H9 (cell line): ENCODE results near the gene CXCL6. TPM values are rescaled to one million over a fixed set of nuclear protein-coding genes. Genes with fewer than 3 reads are reported as not detected.

Experiments
- DNase-seq: peaks from one replicate; pipeline ENCODE4 v3.0.0-alpha.2; 2017
- H2AFZ ChIP-seq: one replicate; pipeline ENCODE4 v1.6.1; 2013; ENCODE audit warnings: mild to moderate bottlenecking, low read length, control low read depth, moderate library complexity
- H2AK5ac ChIP-seq: 2 replicates; pipeline ENCODE4 v1.6.1; 2013; ENCODE audit warnings: low read length, control low read depth, mixed read lengths; ENCODE audit not compliant: insufficient read length
- H2BK120ac ChIP-seq: one replicate; pipeline ENCODE4 v1.6.1; 2013; ENCODE audit warnings: low read depth, mild to moderate bottlenecking, low read length, control low read depth, inconsistent platforms; ENCODE audit not compliant: poor library complexity, severe bottlenecking
- H2BK12ac ChIP-seq: 2 replicates; pipeline ENCODE4 v1.6.1; 2013; ENCODE audit warnings: low read length, control low read depth, mixed read lengths, low read depth; ENCODE audit not compliant: insufficient read length
- H2BK15ac ChIP-seq: 2 replicates; pipeline ENCODE4 v1.6.1; 2013; ENCODE audit warnings: low read depth, low read length, control low read depth
- H2BK20ac ChIP-seq: one replicate; pipeline ENCODE4 v1.6.1; 2013; ENCODE audit warnings: low read depth, mild to moderate bottlenecking, low read length, control low read depth, inconsistent platforms; ENCODE audit not compliant: poor library complexity, severe bottlenecking
- H2BK5ac ChIP-seq: 2 replicates; pipeline ENCODE4 v1.6.1; 2013; ENCODE audit warnings: low read length, control low read depth, mixed read lengths; ENCODE audit not compliant: insufficient read length
- H3K14ac ChIP-seq: 2 replicates; pipeline ENCODE4 v1.6.1; 2013; ENCODE audit warnings: low read length, control low read depth; ENCODE audit not compliant: insufficient read depth
- H3K18ac ChIP-seq: 2 replicates; pipeline ENCODE4 v1.6.1; 2013; ENCODE audit warnings: low read depth, mild to moderate bottlenecking, mixed read lengths, low read length, control low read depth; ENCODE audit not compliant: insufficient read length
- H3K23ac ChIP-seq: 2 replicates; pipeline ENCODE4 v1.6.1; 2013; ENCODE audit warnings: low read length, control low read depth, mixed read lengths, low read depth; ENCODE audit not compliant: insufficient read length
- H3K23me2 ChIP-seq: 2 replicates; pipeline ENCODE4 v1.6.1; 2013; ENCODE audit warnings: low read depth, mild to moderate bottlenecking, mixed read lengths, low read length, control low read depth; ENCODE audit not compliant: insufficient read length, poor library complexity, severe bottlenecking
- H3K27ac ChIP-seq: 2 replicates; pipeline ENCODE4 v1.5.1; 2013; ENCODE audit warnings: low read length, control low read depth, mixed read lengths, low read depth; ENCODE audit not compliant: insufficient read length
- H3K27me3 ChIP-seq: 2 replicates; pipeline ENCODE4 v1.6.1; 2013; ENCODE audit warnings: low read length, control low read depth, inconsistent platforms; ENCODE audit not compliant: insufficient read depth
- H3K4ac ChIP-seq: 2 replicates; pipeline ENCODE4 v1.6.1; 2013; ENCODE audit warnings: low read depth, mild to moderate bottlenecking, control low read depth, inconsistent platforms, low read length, moderate library complexity
- H3K4me1 ChIP-seq: 2 replicates; pipeline ENCODE4 v1.6.1; 2013; ENCODE audit warnings: low read length, control low read depth, inconsistent platforms; ENCODE audit not compliant: insufficient read depth
- H3K4me2 ChIP-seq: 2 replicates; pipeline ENCODE4 v1.6.1; 2013; ENCODE audit warnings: low read length, control low read depth, mixed read lengths; ENCODE audit not compliant: insufficient read length, insufficient read depth
- H3K56ac ChIP-seq: 2 replicates; pipeline ENCODE4 v1.6.1; 2013; ENCODE audit warnings: low read depth, mild to moderate bottlenecking, mixed read lengths, low read length, control low read depth; ENCODE audit not compliant: insufficient read length
- H3K79me1 ChIP-seq: 2 replicates; pipeline ENCODE4 v1.6.1; 2013; ENCODE audit warnings: low read depth, mild to moderate bottlenecking, moderate library complexity, low read length, control low read depth, inconsistent platforms; ENCODE audit not compliant: insufficient read depth, poor library complexity, severe bottlenecking
- H3K79me2 ChIP-seq: 2 replicates; pipeline ENCODE4 v1.6.1; 2013; ENCODE audit warnings: low read length, control low read depth, inconsistent platforms; ENCODE audit not compliant: insufficient read depth
- H3K9ac ChIP-seq: 2 replicates; pipeline ENCODE4 v1.6.1; 2013; ENCODE audit warnings: low read length, control low read depth, mixed read lengths; ENCODE audit not compliant: insufficient read length; ENCODE audit errors: extremely low read depth
- H3K9me3 ChIP-seq: one replicate; pipeline ENCODE4 v1.6.1; 2013; ENCODE audit warnings: low read depth, low read length, inconsistent platforms; ENCODE audit not compliant: control insufficient read depth
- H3T11ph ChIP-seq: one replicate; pipeline ENCODE4 v1.6.1; 2013; ENCODE audit warnings: mild to moderate bottlenecking, low read length, control low read depth, inconsistent platforms
- H4K20me1 ChIP-seq: one replicate; pipeline ENCODE4 v1.6.1; 2013; ENCODE audit not compliant: control insufficient read depth, insufficient read length, insufficient read depth
- H4K5ac ChIP-seq: 2 replicates; pipeline ENCODE4 v1.6.1; 2013; ENCODE audit warnings: low read depth, mild to moderate bottlenecking, mixed read lengths, low read length, control low read depth; ENCODE audit not compliant: insufficient read length
- H4K8ac ChIP-seq: replicated peaks from 2 replicates; pipeline ENCODE4 v1.6.1; 2013; ENCODE audit warnings: low read length, control low read depth, mixed read lengths, low read depth; ENCODE audit not compliant: insufficient read length
- H4K91ac ChIP-seq: 2 replicates; pipeline ENCODE4 v1.6.1; 2013; ENCODE audit warnings: low read depth, mild to moderate bottlenecking, moderate library complexity, mixed read lengths, low read length, control low read depth; ENCODE audit not compliant: insufficient read length
- H3K27ac Mint-ChIP-seq, 3 experiments: 2 replicates in 2 of 3; 3 replicates in 1 of 3; pipeline ENCODE4 v1.8.0; 2020 to 2021; ENCODE audit warnings: mixed read lengths in 3 of 3, mild to moderate bottlenecking in 1 of 3, moderate library complexity in 1 of 3
- H3K27me3 Mint-ChIP-seq: 2 replicates; pipeline ENCODE4 v1.8.0; 2021; ENCODE audit warnings: low read depth, mild to moderate bottlenecking, moderate library complexity, mixed read lengths
- H3K36me3 Mint-ChIP-seq, 3 experiments: 2 replicates in 2 of 3; 3 replicates in 1 of 3; pipeline ENCODE4 v1.8.0; 2020 to 2021; ENCODE audit warnings: low read depth in 3 of 3, mixed read lengths in 3 of 3; ENCODE audit not compliant: insufficient read depth in 1 of 3
- H3K4me1 Mint-ChIP-seq, 2 experiments: 2 replicates each; pipeline ENCODE4 v1.8.0; 2020; ENCODE audit warnings: mixed read lengths in 2 of 2
- H3K4me3 Mint-ChIP-seq, 2 experiments: 2 replicates in 1 of 2; 3 replicates in 1 of 2; pipeline ENCODE4 v1.8.0; 2020 to 2021; ENCODE audit warnings: mild to moderate bottlenecking in 2 of 2, mixed read lengths in 2 of 2, moderate library complexity in 1 of 2
- H3K9me3 Mint-ChIP-seq, 2 experiments: 2 replicates in 1 of 2; 3 replicates in 1 of 2; pipeline ENCODE4 v1.8.0; 2020; ENCODE audit warnings: mild to moderate bottlenecking in 2 of 2, mixed read lengths in 2 of 2, moderate library complexity in 1 of 2
- CTCF ChIP-seq: fragments of 200-600 bp; sonication (generic); conservative IDR thresholded peaks from 3 replicates; pipeline ENCODE4 v1.8.0; 2021; ENCODE audit warnings: antibody characterized with exemption, mild to moderate bottlenecking
- WGBS: extraction: QIAGEN DNeasy Blood & Tissue Kit; methylation state at CpG from one replicate; pipeline ENCODE4 v1.1.7; 2013; ENCODE audit warnings: missing lambda C conversion rate, low lambda C conversion rate, mixed read lengths; ENCODE audit not compliant: insufficient read length; ENCODE audit errors: extremely low coverage; 5-methylcytosine and 5-hydroxymethylcytosine counted together
- total RNA-seq: library from RNA; stranded (reverse); gene quantifications from 2 replicates; pipeline ENCODE4 v1.2.1, GENCODE V29; 2021

CXCL6 gene
- total RNA-seq, 1 experiment from 2014 or later, result 0.85 TPM

GRCh38 chr4:73853246-73853704 is 16.8 kb downstream of the CXCL6 start, which contains the start of gene PF4V1:
Gene PF4V1 (plus strand): TSS chr4:73853296. CDS start chr4:73853363, 67 bp downstream.
- Histone ChIP-seq H4K91ac (no peak within 1 kb of the TSS), H3K27me3 (no peaks in the 10 kb centered on the region), H3K23ac (no peak within 1 kb of the TSS), H3K4me1 (peaks cover 2% of the 10 kb centered on the region; the same call in 1 of the 2 replicates), H3K4ac (no peak within 1 kb of the TSS), H2AK5ac (no peak within 1 kb of the TSS), H2AFZ (no peak within 1 kb of the TSS), H3K14ac (no peak within 1 kb of the TSS; the same call in 1 of the 2 replicates), H2BK12ac (no peak within 1 kb of the TSS), H2BK120ac (no peak within 1 kb of the TSS), H3K18ac (no peak within 1 kb of the TSS), H4K8ac (no peak within 1 kb of the TSS), H3K9me3 (no peaks in the 10 kb centered on the region), H3K27ac (no peak within 1 kb of the TSS), H3K4me2 (no peak within 1 kb of the TSS), H3K23me2 (no peaks in the 10 kb centered on the region), H3K9ac (no peak within 1 kb of the TSS), H3K79me2 (no peaks in the 10 kb centered on the region), H3K56ac (no peak within 1 kb of the TSS), H2BK15ac (no peak within 1 kb of the TSS), H3K79me1 (no peaks in the 10 kb centered on the region), H3T11ph (no peak within 1 kb of the TSS), H2BK5ac (no peak within 1 kb of the TSS), H2BK20ac (no peak within 1 kb of the TSS), H4K20me1 (no peaks in the 10 kb centered on the region), H4K5ac (no peak within 1 kb of the TSS)
- DNase-seq, result peak; percentile 89
- Mint-ChIP-seq H3K27me3 (peaks cover 5% of the 10 kb centered on the region), H3K9me3 (no peaks in the 10 kb centered on the region), H3K27ac (no peak within 1 kb of the TSS), H3K36me3 (no peaks in the 10 kb centered on the region), H3K4me1 (peaks cover 8 to 10% of the 10 kb centered on the region in 2 experiments), H3K4me3 (peak within 1 kb of the TSS in 1 of 2 experiments; percentile 19; a peak in 1 of 5 replicates)
- TF ChIP-seq CTCF, result peak; percentile 27; the same call in 2 of the 3 replicates
- WGBS, result no CpG with 5 or more reads among the region's 22 CpGs
